ENCODE data around the gene CEP152.

- TF ChIP-seq CTCF (IDR thresholded peaks at IDR 0.05): no peak
- no peak for TF ChIP-seq POLR2A (IDR thresholded peaks at IDR 0.05)
Measured at GRCh38 chr15:48777645-48778330, 33.1 kb downstream of the CEP152 start.

All from uterus (tissue), 2 donors.